ENCODE measurements around the gene KLF16. TPM values are rescaled to one million over a fixed set of nuclear protein-coding genes. Genes with fewer than 3 reads are reported as not detected.

KLF16 gene
- total RNA-seq, 1 experiment from 2014 or later, result 64.0 TPM

DNA sequence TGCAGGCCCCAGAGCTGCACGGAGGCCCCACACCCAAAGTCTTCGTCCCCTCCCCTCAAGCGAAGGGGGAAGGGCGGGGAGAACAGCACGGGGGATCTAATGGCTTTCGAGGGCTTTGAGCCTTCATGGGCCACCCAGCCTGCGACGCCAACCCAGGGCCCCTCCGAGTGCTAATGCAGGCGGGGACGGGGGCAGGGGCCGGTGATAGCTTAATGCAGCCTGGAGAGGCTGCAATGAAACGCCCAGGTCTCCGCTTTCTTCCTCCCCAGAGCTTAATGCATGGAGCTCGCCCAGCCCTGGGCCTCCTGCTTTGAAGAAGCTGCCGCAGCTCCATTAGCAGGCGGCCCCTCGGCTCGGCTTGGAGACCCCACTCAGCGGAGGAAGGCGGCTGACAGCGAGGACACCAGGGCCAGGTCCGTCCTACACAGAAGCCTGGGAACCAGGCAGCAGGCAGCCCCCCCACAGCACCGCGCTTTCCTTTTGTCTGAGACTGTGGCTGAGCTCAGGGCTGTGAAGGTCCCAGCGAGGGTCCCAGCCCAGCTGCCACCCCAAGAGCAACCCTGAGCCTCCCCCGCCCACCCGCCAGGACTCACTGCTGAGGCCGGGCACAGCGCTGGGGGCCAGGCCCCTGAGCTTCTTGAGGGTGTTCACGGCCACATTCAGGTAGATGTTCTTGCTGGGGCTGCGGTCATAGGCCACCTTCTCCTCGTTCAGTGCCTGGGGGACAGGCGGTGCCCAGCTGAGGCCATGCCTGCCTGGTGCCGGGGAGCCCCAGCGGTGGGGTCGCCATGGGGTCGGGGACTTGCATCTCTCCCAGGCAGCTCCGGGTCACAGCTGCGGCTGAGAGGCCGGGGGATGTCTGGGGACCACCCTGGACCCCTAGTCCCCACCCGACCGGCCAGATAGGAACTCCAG, 43.8 kb downstream of the KLF16 start (continued):
- TF ChIP-seq, protein P1, sequence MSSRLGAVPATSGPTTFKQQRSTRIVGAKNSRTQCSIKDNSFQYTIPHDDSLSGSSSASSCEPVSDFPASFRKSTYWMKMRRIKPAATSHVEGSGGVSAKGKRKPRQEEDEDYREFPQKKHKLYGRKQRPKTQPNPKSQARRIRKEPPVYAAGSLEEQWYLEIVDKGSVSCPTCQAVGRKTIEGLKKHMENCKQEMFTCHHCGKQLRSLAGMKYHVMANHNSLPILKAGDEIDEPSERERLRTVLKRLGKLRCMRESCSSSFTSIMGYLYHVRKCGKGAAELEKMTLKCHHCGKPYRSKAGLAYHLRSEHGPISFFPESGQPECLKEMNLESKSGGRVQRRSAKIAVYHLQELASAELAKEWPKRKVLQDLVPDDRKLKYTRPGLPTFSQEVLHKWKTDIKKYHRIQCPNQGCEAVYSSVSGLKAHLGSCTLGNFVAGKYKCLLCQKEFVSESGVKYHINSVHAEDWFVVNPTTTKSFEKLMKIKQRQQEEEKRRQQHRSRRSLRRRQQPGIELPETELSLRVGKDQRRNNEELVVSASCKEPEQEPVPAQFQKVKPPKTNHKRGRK (CRISPR knock-in tag; IDR thresholded peaks at IDR 0.05; ENCODE audit: borderline replicate concordance), result no peak
- TF ChIP-seq ZNF138 (CRISPR knock-in tag; conservative IDR thresholded peaks at IDR 0.05), result no peak
- TF ChIP-seq PRRX2 (CRISPR knock-in tag; IDR thresholded peaks at IDR 0.05), result no peak
- no peak for TF ChIP-seq EMX1 (CRISPR knock-in tag; IDR thresholded peaks at IDR 0.05)
- TF ChIP-seq ZNF416 (CRISPR knock-in tag; IDR thresholded peaks at IDR 0.05), result no peak
- TF ChIP-seq SOX15 (CRISPR knock-in tag; IDR thresholded peaks at IDR 0.05), result no peak
- no peak for TF ChIP-seq GRHL2 (CRISPR knock-in tag; IDR thresholded peaks at IDR 0.05; ENCODE audit: insufficient replicate concordance, severe bottlenecking)
- TF ChIP-seq TP53 (CRISPR knock-in tag; IDR thresholded peaks at IDR 0.05), result no peak
- TF ChIP-seq, protein P2, sequence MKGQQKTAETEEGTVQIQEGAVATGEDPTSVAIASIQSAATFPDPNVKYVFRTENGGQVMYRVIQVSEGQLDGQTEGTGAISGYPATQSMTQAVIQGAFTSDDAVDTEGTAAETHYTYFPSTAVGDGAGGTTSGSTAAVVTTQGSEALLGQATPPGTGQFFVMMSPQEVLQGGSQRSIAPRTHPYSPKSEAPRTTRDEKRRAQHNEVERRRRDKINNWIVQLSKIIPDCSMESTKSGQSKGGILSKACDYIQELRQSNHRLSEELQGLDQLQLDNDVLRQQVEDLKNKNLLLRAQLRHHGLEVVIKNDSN (CRISPR knock-in tag; IDR thresholded peaks at IDR 0.05), result no peak
- TF ChIP-seq JUN (CRISPR knock-in tag; IDR thresholded peaks at IDR 0.05), result no peak
- TF ChIP-seq ZNF263 (CRISPR knock-in tag; IDR thresholded peaks at IDR 0.05; ENCODE audit: low read depth), result no peak

DNA sequence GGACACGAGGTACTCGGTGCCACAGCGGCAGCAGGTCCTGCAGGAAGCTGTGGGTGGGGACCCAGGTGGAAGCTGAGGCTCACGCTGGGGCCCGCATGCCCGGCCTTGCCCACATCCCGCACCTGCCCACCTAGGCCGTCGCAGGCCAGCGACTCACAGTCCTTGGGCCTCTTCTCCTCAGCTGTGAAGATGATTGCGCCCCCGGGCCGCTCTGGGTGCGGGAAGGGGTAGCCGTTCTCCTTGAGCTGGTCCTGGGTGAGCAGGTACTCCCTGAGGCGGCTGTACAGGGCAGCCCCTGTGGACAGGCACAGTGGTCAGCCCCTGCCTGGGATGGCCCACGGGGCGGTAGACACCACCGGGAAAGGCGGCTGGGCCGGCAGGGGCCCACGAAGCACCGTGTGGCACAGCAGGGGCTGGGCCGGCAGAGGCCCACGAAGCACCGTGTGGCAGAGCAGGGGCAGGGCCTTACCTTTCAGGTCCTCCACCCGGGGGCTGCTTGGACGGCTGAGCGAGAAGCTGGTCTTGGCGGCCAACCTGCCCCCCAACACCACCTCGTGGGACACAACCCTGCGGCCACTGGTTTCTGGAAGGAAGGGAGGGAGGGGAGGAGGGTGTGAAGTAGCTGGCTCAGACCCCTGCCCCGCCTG, 44.7 kb downstream of the KLF16 start:
- no peaks in the 10 kb centered on the region for H3K9me3 Mint-ChIP-seq
- ATAC-seq (no peak), DNase-seq (ENCODE audit: low spot score) (no peak)
- no peaks in the 10 kb centered on the region for H3K27me3 Mint-ChIP-seq (ENCODE audit: low read depth)
- no peak overlapping the region for H3K4me3 Mint-ChIP-seq
- TF ChIP-seq ARID4B (CRISPR knock-in tag; IDR thresholded peaks at IDR 0.05; ENCODE audit: borderline replicate concordance) (no peak), GRHL2 (CRISPR knock-in tag; IDR thresholded peaks at IDR 0.05; ENCODE audit: insufficient replicate concordance, severe bottlenecking) (no peak)
- no peak overlapping the region for H3K27ac Mint-ChIP-seq
- peaks cover 7% of the 10 kb centered on the region for H3K36me3 Mint-ChIP-seq
- POLR2A ChIA-PET, result no interaction called here
- CTCF ChIA-PET, result interaction anchor here (1.0 to 1.6 kb wide), 2 partner anchors 19 to 50 kb away, joined by 5 to 7 read pairs; no protein-coding TSS in a partner anchor
- H3K4me1 Mint-ChIP-seq, result no peaks in the 10 kb centered on the region

GRCh38 chr19:1817553-1818179, 45.7 kb downstream of the KLF16 start:
- H3K36me3 Mint-ChIP-seq, result peaks cover 7% of the 10 kb centered on the region
- ATAC-seq (no peak), DNase-seq (ENCODE audit: low spot score) (no peak)
- ChIA-PET POLR2A (no interaction called here), CTCF (interaction anchor here (2.2 kb wide), 1 partner anchor 9 kb away, joined by 7 read pairs; no protein-coding TSS in a partner anchor)
- no peaks in the 10 kb centered on the region for H3K9me3 Mint-ChIP-seq
- H3K27ac Mint-ChIP-seq, result no peak overlapping the region
- no peaks in the 10 kb centered on the region for H3K27me3 Mint-ChIP-seq (ENCODE audit: low read depth)
- H3K4me3 Mint-ChIP-seq, result no peak overlapping the region
- H3K4me1 Mint-ChIP-seq, result peaks cover 5% of the 10 kb centered on the region; the same call in 1 of the 2 replicates
- TF ChIP-seq IRF2 (CRISPR knock-in tag; IDR thresholded peaks at IDR 0.05; ENCODE audit: borderline replicate concordance, low read depth) (no peak), HMGA2 (CRISPR knock-in tag; IDR thresholded peaks at IDR 0.05) (no peak), ZNF423 (CRISPR knock-in tag; IDR thresholded peaks at IDR 0.05) (no peak), ZNF138 (CRISPR knock-in tag; conservative IDR thresholded peaks at IDR 0.05) (no peak), ZBTB43 (CRISPR knock-in tag; IDR thresholded peaks at IDR 0.05) (no peak), ZNF396 (CRISPR knock-in tag; IDR thresholded peaks at IDR 0.05; ENCODE audit: borderline replicate concordance) (no peak), GABPB1 (CRISPR knock-in tag; IDR thresholded peaks at IDR 0.05) (no peak)
- TF ChIP-seq, protein P3, sequence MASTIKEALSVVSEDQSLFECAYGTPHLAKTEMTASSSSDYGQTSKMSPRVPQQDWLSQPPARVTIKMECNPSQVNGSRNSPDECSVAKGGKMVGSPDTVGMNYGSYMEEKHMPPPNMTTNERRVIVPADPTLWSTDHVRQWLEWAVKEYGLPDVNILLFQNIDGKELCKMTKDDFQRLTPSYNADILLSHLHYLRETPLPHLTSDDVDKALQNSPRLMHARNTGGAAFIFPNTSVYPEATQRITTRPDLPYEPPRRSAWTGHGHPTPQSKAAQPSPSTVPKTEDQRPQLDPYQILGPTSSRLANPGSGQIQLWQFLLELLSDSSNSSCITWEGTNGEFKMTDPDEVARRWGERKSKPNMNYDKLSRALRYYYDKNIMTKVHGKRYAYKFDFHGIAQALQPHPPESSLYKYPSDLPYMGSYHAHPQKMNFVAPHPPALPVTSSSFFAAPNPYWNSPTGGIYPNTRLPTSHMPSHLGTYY (CRISPR knock-in tag; IDR thresholded peaks at IDR 0.05), result no peak
- TF ChIP-seq, protein P4, sequence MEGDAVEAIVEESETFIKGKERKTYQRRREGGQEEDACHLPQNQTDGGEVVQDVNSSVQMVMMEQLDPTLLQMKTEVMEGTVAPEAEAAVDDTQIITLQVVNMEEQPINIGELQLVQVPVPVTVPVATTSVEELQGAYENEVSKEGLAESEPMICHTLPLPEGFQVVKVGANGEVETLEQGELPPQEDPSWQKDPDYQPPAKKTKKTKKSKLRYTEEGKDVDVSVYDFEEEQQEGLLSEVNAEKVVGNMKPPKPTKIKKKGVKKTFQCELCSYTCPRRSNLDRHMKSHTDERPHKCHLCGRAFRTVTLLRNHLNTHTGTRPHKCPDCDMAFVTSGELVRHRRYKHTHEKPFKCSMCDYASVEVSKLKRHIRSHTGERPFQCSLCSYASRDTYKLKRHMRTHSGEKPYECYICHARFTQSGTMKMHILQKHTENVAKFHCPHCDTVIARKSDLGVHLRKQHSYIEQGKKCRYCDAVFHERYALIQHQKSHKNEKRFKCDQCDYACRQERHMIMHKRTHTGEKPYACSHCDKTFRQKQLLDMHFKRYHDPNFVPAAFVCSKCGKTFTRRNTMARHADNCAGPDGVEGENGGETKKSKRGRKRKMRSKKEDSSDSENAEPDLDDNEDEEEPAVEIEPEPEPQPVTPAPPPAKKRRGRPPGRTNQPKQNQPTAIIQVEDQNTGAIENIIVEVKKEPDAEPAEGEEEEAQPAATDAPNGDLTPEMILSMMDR (IDR thresholded peaks at IDR 0.05), result no peak

Measured in WTC11 (cell line).